ENCODE measurements around the gene AMOTL2. TPM values are rescaled to one million over a fixed set of nuclear protein-coding genes. Genes with fewer than 3 reads are reported as not detected.

AMOTL2 gene
- total and polyA plus RNA-seq, 10 of the 15 experiments (the other 5 are each of a cell fraction or from before 2014, with no cell fraction given), result 0.20 to 0.33 TPM; not detected in 8

- ChIA-PET CTCF (no interaction called here), RAD21 (ENCODE audit: unreplicated experiment) (no interaction called here), SMC1A (ENCODE audit: uncharacterized antibody, unreplicated experiment) (no interaction called here), POLR2A (no interaction called here)
- WGBS (ENCODE audit: insufficient coverage, insufficient replicate concordance, low lambda C conversion rate, missing lambda C conversion rate), result 57% methylated on average over 5 of the region's 5 CpGs
- Histone ChIP-seq H3K4me1 (ENCODE audit: control insufficient read depth, insufficient read depth, low read length) (no peaks in the 10 kb centered on the region), H3K9me3 (replicated peaks; ENCODE audit: control insufficient read depth, insufficient read depth, low read length) (no peaks in the 10 kb centered on the region; the same call in 2 of the 3 replicates), H4K20me1 (ENCODE audit: control insufficient read depth, insufficient read depth) (no peaks in the 10 kb centered on the region), H3K4me2 (ENCODE audit: control insufficient read depth, insufficient read depth) (no peak overlapping the region), H3K4me3 (no peak overlapping the region), H3K27me3 (replicated peaks in 1 of 2; ENCODE audit: control insufficient read depth in 2 of 2, insufficient read depth in 2 of 2, low read length in 1 of 2) (no peaks in the 10 kb centered on the region; a peak in 1 of 4 replicates), H3K79me2 (ENCODE audit: control insufficient read depth, insufficient read depth, low read length) (no peaks in the 10 kb centered on the region), H2AFZ (ENCODE audit: control insufficient read depth, low read depth, low read length) (no peak overlapping the region), H3K9ac (ENCODE audit: control insufficient read depth, insufficient read depth, low read length) (no peak overlapping the region), H3K36me3 (ENCODE audit: control insufficient read depth in 2 of 2, insufficient read depth in 2 of 2, low read length in 1 of 2) (no peaks in the 10 kb centered on the region), H3K27ac (ENCODE audit: control insufficient read depth, insufficient read depth) (no peak overlapping the region)
- FAIRE-seq (no peak), ATAC-seq (no peak), DNase-seq (ENCODE audit: low read depth, low spot score) (no peak)
- intact Hi-C loops (cut with micrococcal nuclease; ENCODE audit: unreplicated experiment), result no loop called here
- in situ Hi-C loops (cut with MboI), result no loop called here
- no TSS peak for BruUV-seq (replicated peaks)
- no peak for TF ChIP-seq RCOR1 (conservative IDR thresholded peaks at IDR 0.05; ENCODE audit: low read depth, low read length)
- no peak for TF ChIP-seq YY1 (IDR thresholded peaks at IDR 0.05; ENCODE audit: low read depth, low read length)
- TF ChIP-seq SIN3A (IDR thresholded peaks at IDR 0.05; ENCODE audit: low read depth, low read length), result no peak
- TF ChIP-seq, protein P1, sequence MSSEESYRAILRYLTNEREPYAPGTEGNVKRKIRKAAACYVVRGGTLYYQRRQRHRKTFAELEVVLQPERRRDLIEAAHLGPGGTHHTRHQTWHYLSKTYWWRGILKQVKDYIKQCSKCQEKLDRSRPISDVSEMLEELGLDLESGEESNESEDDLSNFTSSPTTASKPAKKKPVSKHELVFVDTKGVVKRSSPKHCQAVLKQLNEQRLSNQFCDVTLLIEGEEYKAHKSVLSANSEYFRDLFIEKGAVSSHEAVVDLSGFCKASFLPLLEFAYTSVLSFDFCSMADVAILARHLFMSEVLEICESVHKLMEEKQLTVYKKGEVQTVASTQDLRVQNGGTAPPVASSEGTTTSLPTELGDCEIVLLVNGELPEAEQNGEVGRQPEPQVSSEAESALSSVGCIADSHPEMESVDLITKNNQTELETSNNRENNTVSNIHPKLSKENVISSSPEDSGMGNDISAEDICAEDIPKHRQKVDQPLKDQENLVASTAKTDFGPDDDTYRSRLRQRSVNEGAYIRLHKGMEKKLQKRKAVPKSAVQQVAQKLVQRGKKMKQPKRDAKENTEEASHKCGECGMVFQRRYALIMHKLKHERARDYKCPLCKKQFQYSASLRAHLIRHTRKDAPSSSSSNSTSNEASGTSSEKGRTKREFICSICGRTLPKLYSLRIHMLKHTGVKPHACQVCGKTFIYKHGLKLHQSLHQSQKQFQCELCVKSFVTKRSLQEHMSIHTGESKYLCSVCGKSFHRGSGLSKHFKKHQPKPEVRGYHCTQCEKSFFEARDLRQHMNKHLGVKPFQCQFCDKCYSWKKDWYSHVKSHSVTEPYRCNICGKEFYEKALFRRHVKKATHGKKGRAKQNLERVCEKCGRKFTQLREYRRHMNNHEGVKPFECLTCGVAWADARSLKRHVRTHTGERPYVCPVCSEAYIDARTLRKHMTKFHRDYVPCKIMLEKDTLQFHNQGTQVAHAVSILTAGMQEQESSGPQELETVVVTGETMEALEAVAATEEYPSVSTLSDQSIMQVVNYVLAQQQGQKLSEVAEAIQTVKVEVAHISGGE (CRISPR knock-in tag; IDR thresholded peaks at IDR 0.05), result no peak
- no peak for TF ChIP-seq KDM1A (IDR thresholded peaks at IDR 0.05; ENCODE audit: borderline replicate concordance)
- TF ChIP-seq ZNF384 (IDR thresholded peaks at IDR 0.05; ENCODE audit: borderline replicate concordance, low read depth, low read length), result no peak
- no peak for TF ChIP-seq BACH1 (IDR thresholded peaks at IDR 0.05; ENCODE audit: borderline replicate concordance)
- TF ChIP-seq IKZF1 (conservative IDR thresholded peaks at IDR 0.05), result no peak
- TF ChIP-seq CREM (IDR thresholded peaks at IDR 0.05; ENCODE audit: low read depth), result no peak
- TF ChIP-seq SUZ12 (IDR thresholded peaks at IDR 0.05; ENCODE audit: unreplicated experiment), result no peak
- no peak for TF ChIP-seq ZNF217 (IDR thresholded peaks at IDR 0.05)
- no peak for TF ChIP-seq POLR2AphosphoS2 (IDR thresholded peaks at IDR 0.05; ENCODE audit: low read depth, low read length)
Observed at GRCh38 chr3:134338516-134339261, 35.6 kb downstream of the AMOTL2 start.
